Parathyroid adenoma (tissue), 2 donors: Measurements from ENCODE around the gene PIK3C2G.

Experiments
- H2AFZ ChIP-seq: fragments of 300-600 bp; sonication (generic); one replicate; pipeline ENCODE4 v1.7.0; 2017; ENCODE audit warnings: antibody characterized with exemption, mild to moderate bottlenecking
- H3K27ac ChIP-seq: fragments of 300-600 bp; sonication (generic); one replicate; pipeline ENCODE4 v1.7.0; 2017
- H3K27me3 ChIP-seq: fragments of 300-600 bp; sonication (generic); one replicate; pipeline ENCODE4 v1.7.0; 2017; ENCODE audit warnings: low read length; ENCODE audit not compliant: control insufficient read depth, insufficient read depth
- H3K36me3 ChIP-seq: fragments of 300-600 bp; sonication (generic); one replicate; pipeline ENCODE4 v1.7.0; 2017; ENCODE audit warnings: low read length; ENCODE audit not compliant: control insufficient read depth, insufficient read depth
- H3K4me1 ChIP-seq: fragments of 300-600 bp; sonication (generic); one replicate; pipeline ENCODE4 v1.7.0; 2017; ENCODE audit warnings: control low read depth
- H3K4me2 ChIP-seq: fragments of 300-600 bp; sonication (generic); one replicate; pipeline ENCODE4 v1.7.0; 2017; ENCODE audit warnings: low read length
- H3K4me3 ChIP-seq: fragments of 300-600 bp; sonication (generic); one replicate; pipeline ENCODE4 v1.7.0; 2017; ENCODE audit warnings: low read depth, low read length
- H3K79me2 ChIP-seq: fragments of 300-600 bp; sonication (generic); one replicate; pipeline ENCODE4 v1.7.0; 2017; ENCODE audit warnings: control low read depth
- H3K9ac ChIP-seq: fragments of 300-600 bp; sonication (generic); one replicate; pipeline ENCODE4 v1.7.0; 2017; ENCODE audit warnings: mild to moderate bottlenecking
- H3K9me3 ChIP-seq: fragments of 300-600 bp; sonication (generic); one replicate; pipeline ENCODE4 v1.7.0; 2017; ENCODE audit warnings: low read length; ENCODE audit not compliant: control insufficient read depth
- TF ChIP-seq, protein P1 (sequence below): fragments of 300-600 bp; sonication (generic); IDR thresholded peaks from one replicate; pipeline ENCODE4 v1.7.0; 2017; ENCODE audit warnings: antibody characterized with exemption, mild to moderate bottlenecking
- donor health status: primary hyperparathyroidism.

The PIK3C2G gene

DNA sequence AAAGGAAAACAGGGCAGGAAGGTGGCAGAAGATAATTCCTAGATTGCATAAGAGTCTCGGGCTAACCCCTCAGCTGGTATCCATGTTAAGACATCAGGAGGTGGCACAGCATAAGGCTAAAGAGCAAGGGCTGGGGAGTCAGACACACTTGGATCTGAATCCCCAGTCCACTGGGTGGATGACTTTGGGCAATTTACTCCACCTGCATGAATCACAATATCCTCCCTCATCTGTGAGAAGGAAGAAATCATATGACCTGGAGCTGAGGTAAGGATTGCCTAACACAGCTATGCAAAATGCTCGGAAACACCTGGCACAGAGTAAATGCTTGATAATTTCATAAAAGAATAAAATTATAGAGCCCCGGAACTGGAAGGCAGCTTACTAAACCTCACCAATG is 217.9 kb downstream of the PIK3C2G start:
- Histone ChIP-seq H3K4me2 (no peak overlapping the region), H3K9me3 (no peaks in the 10 kb centered on the region), H3K79me2 (no peaks in the 10 kb centered on the region), H3K4me3 (no peak overlapping the region), H3K27ac (no peak overlapping the region), H3K4me1 (no peaks in the 10 kb centered on the region), H3K36me3 (no peaks in the 10 kb centered on the region), H3K27me3 (no peaks in the 10 kb centered on the region), H3K9ac (no peak overlapping the region), H2AFZ (no peak overlapping the region)
- TF ChIP-seq, protein P1, sequence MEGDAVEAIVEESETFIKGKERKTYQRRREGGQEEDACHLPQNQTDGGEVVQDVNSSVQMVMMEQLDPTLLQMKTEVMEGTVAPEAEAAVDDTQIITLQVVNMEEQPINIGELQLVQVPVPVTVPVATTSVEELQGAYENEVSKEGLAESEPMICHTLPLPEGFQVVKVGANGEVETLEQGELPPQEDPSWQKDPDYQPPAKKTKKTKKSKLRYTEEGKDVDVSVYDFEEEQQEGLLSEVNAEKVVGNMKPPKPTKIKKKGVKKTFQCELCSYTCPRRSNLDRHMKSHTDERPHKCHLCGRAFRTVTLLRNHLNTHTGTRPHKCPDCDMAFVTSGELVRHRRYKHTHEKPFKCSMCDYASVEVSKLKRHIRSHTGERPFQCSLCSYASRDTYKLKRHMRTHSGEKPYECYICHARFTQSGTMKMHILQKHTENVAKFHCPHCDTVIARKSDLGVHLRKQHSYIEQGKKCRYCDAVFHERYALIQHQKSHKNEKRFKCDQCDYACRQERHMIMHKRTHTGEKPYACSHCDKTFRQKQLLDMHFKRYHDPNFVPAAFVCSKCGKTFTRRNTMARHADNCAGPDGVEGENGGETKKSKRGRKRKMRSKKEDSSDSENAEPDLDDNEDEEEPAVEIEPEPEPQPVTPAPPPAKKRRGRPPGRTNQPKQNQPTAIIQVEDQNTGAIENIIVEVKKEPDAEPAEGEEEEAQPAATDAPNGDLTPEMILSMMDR = no peak

DNA sequence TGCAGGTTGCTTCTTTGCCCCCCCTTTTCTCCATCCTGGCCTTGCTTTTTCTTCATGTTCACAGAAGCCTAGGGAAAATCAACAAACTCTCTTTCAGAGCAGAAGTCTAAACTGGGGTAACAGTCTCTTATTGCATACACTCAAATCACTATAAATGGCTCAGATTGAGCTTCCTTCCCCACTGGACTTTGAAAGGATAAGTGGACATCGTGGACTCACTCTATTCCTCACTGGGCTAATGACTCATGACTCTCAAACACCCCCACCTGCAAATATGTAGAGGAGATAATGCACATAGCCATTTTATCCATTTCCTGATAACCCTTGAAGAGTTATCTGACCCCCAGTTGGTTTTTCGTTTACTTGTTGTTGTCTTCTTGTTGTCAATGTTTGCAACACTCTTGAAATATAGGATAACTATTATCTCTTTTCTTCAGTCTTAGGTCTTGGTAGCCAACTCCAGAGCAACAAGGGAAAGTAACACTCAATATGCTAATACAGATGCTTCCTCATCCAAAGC is 221.3 kb downstream of the PIK3C2G start:
- no peaks in the 10 kb centered on the region for H3K4me1 ChIP-seq
- TF ChIP-seq, protein P1 = no peak
- H3K36me3 ChIP-seq = no peaks in the 10 kb centered on the region
- no peak overlapping the region for H3K27ac ChIP-seq
- H3K27me3 ChIP-seq = no peaks in the 10 kb centered on the region
- H3K9ac ChIP-seq = no peak overlapping the region
- no peak overlapping the region for H2AFZ ChIP-seq
- no peak overlapping the region for H3K4me3 ChIP-seq
- H3K79me2 ChIP-seq = no peaks in the 10 kb centered on the region
- H3K9me3 ChIP-seq = no peaks in the 10 kb centered on the region
- no peak overlapping the region for H3K4me2 ChIP-seq

DNA sequence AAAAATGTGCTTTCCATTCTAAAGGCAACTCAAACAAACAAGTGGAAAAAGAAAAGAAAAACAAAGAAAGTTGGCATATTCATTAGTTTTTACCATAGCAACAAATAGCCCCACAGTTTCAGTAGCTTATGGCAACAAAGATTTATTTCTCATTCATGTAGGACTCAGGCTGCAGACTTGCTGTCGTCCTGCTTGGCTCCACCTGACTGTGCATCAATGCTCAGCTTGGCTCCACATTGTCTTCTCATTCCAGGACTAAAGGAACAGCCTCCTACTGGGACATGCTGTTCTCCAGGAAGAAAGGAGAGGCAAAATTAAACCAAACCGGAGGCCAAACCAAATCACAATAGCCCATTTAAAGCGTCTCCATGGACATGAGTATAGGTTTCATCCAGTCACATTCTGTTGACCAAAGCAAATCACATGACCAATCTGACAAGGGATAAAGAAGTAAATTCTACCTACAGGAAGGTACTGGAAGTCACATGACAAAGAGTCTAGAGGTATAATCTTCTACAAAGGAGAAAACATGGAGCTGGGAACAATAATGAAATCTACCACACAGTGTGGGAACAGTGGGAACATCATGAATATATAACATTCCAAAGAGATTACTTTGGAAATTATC is 222.5 kb downstream of the PIK3C2G start:
- H3K27me3 ChIP-seq = no peaks in the 10 kb centered on the region
- no peaks in the 10 kb centered on the region for H3K9me3 ChIP-seq
- no peaks in the 10 kb centered on the region for H3K36me3 ChIP-seq
- H3K4me1 ChIP-seq = no peaks in the 10 kb centered on the region
- no peak overlapping the region for H3K27ac ChIP-seq
- TF ChIP-seq, protein P1 = no peak
- no peak overlapping the region for H3K9ac ChIP-seq
- no peak overlapping the region for H2AFZ ChIP-seq
- H3K79me2 ChIP-seq = no peaks in the 10 kb centered on the region
- H3K4me3 ChIP-seq = no peak overlapping the region
- no peak overlapping the region for H3K4me2 ChIP-seq

DNA sequence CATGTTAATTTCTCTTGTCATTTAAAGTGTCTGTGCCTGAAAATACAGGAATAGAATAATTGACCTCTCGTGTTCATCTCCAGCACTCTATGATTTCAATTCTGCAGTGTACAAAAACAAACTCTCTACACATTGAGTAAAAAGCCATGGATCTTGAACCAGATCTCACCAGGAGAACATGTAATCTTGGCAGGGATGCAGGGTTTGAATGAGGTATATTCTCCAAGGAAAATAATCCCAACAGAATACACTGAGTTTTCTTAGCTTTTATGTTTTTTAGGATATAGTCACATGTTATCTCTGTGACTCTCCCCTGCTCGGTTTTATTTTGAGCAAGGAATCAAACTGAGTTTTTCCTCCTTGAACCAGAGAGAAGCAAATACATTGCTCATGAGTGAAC is 224.7 kb downstream of the PIK3C2G start:
- Histone ChIP-seq H3K4me3 (no peak overlapping the region), H3K4me2 (no peak overlapping the region), H3K9ac (no peak overlapping the region), H2AFZ (no peak overlapping the region), H3K9me3 (no peaks in the 10 kb centered on the region), H3K27me3 (no peaks in the 10 kb centered on the region), H3K27ac (no peak overlapping the region), H3K4me1 (no peaks in the 10 kb centered on the region), H3K79me2 (no peaks in the 10 kb centered on the region), H3K36me3 (no peaks in the 10 kb centered on the region)
- TF ChIP-seq, protein P1 = no peak

DNA sequence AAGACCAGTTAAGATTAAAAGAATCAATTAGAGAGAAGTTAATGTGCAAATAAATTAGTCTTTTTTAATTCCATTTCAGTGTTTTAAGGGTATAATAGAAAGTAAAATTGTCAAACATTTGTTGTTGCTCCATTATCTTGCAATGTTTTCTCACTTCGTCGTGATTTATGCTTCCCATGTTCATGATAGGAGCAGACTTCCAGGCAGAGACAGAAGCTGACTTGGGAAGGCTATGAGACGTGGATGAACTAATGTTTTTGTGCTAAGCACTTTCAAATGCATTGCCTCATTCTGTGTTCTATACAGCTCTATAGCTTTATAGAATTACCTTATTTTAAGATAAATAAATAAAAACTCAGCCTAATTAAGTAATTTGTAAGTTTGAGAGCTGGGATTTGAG is 226.2 kb downstream of the PIK3C2G start:
- H3K36me3 ChIP-seq = no peaks in the 10 kb centered on the region
- no peak overlapping the region for H2AFZ ChIP-seq
- H3K27me3 ChIP-seq = no peaks in the 10 kb centered on the region
- no peak overlapping the region for H3K4me2 ChIP-seq
- H3K9me3 ChIP-seq = no peaks in the 10 kb centered on the region
- H3K4me1 ChIP-seq = no peaks in the 10 kb centered on the region
- no peak overlapping the region for H3K27ac ChIP-seq
- no peaks in the 10 kb centered on the region for H3K79me2 ChIP-seq
- H3K9ac ChIP-seq = no peak overlapping the region
- TF ChIP-seq, protein P1 = no peak
- no peak overlapping the region for H3K4me3 ChIP-seq
